Osteocyte (in vitro differentiated cells): ENCODE measurements around the gene NDUFB2. TPM values are rescaled to one million over a fixed set of nuclear protein-coding genes. Genes with fewer than 3 reads are reported as not detected.

Experiments used
- DNase-seq: peaks from one replicate; pipeline ENCODE4 v3.0.0; 2021; ENCODE audit warnings: mixed read lengths; ENCODE audit not compliant: unreplicated experiment; ENCODE audit errors: extremely low spot score
- H3K27ac Mint-ChIP-seq: one replicate; pipeline ENCODE4 v1.8.0; 2021; ENCODE audit warnings: mild to moderate bottlenecking, mixed read lengths; ENCODE audit not compliant: unreplicated experiment
- H3K27me3 Mint-ChIP-seq: one replicate; pipeline ENCODE4 v1.8.0; 2021; ENCODE audit warnings: mixed read lengths; ENCODE audit not compliant: unreplicated experiment
- H3K36me3 Mint-ChIP-seq: one replicate; pipeline ENCODE4 v1.8.0; 2021; ENCODE audit warnings: mixed read lengths; ENCODE audit not compliant: unreplicated experiment
- H3K4me1 Mint-ChIP-seq: one replicate; pipeline ENCODE4 v1.8.0; 2021; ENCODE audit warnings: mixed read lengths; ENCODE audit not compliant: unreplicated experiment
- H3K4me3 Mint-ChIP-seq: one replicate; pipeline ENCODE4 v1.8.0; 2021; ENCODE audit warnings: mild to moderate bottlenecking, moderate library complexity, mixed read lengths; ENCODE audit not compliant: unreplicated experiment
- H3K9me3 Mint-ChIP-seq: one replicate; pipeline ENCODE4 v1.8.0; 2021; ENCODE audit warnings: mixed read lengths; ENCODE audit not compliant: unreplicated experiment
- total RNA-seq: library from RNA; stranded (reverse); gene quantifications from 2 replicates; pipeline ENCODE4 v1.2.1, GENCODE V29; 2021
- TF ChIP-seq, protein P1 (sequence below): fragments of 200-600 bp; sonication (generic); IDR thresholded peaks from 2 replicates; pipeline ENCODE4 v1.5.0; 2021; ENCODE audit warnings: antibody characterized with exemption, mild to moderate bottlenecking, moderate library complexity

Gene NDUFB2
- total RNA-seq, 1 donor from 2014 or later, result 184 TPM

GRCh38 chr7:140653319-140654108 lies 43.0 kb upstream of the NDUFB2 start:
- TF ChIP-seq, protein P1, sequence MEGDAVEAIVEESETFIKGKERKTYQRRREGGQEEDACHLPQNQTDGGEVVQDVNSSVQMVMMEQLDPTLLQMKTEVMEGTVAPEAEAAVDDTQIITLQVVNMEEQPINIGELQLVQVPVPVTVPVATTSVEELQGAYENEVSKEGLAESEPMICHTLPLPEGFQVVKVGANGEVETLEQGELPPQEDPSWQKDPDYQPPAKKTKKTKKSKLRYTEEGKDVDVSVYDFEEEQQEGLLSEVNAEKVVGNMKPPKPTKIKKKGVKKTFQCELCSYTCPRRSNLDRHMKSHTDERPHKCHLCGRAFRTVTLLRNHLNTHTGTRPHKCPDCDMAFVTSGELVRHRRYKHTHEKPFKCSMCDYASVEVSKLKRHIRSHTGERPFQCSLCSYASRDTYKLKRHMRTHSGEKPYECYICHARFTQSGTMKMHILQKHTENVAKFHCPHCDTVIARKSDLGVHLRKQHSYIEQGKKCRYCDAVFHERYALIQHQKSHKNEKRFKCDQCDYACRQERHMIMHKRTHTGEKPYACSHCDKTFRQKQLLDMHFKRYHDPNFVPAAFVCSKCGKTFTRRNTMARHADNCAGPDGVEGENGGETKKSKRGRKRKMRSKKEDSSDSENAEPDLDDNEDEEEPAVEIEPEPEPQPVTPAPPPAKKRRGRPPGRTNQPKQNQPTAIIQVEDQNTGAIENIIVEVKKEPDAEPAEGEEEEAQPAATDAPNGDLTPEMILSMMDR, result peak; percentile 87
- Mint-ChIP-seq H3K27me3 (no peaks in the 10 kb centered on the region), H3K4me1 (peaks cover 47% of the 10 kb centered on the region), H3K9me3 (no peaks in the 10 kb centered on the region), H3K36me3 (no peaks in the 10 kb centered on the region), H3K27ac (no peak overlapping the region), H3K4me3 (no peak overlapping the region)
- DNase-seq, result peak; percentile 86

DNA sequence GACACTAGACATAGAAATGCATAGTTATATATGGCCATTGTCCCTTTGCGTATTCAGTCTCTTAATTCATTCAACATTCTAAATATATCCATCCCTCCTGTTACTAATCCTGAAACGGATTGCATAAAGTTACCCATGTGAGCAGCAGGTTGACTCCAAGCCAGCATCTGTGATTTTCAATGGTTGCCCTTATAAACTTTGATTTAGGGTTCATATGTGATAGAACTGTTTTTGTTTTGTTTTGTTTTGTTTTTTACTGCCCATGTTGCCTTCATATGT lies 42.5 kb upstream of the NDUFB2 start:
- TF ChIP-seq, protein P1, result no peak
- Mint-ChIP-seq H3K36me3 (no peaks in the 10 kb centered on the region), H3K9me3 (no peaks in the 10 kb centered on the region), H3K27me3 (no peaks in the 10 kb centered on the region), H3K27ac (no peak overlapping the region), H3K4me1 (peaks cover 47% of the 10 kb centered on the region), H3K4me3 (no peak overlapping the region)
- DNase-seq, result no peak

DNA sequence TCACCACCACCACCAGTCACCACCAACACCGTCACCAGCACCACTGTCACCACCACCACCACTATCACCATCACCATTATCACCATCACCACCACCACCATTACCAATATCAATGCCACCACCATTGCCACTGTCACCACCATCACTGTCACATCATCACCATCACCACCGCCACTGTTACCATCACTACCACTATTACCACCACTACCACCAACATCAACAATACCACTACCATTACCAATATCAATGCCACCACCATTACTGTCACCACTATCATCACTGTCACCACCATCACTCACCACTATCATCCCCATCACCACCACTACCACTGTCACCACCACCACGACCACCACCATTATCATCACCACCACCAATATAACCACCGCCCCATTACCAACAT lies 41.8 kb upstream of the NDUFB2 start:
- H3K4me1 Mint-ChIP-seq, result peaks cover 42% of the 10 kb centered on the region
- H3K4me3 Mint-ChIP-seq, result no peak overlapping the region
- no peaks in the 10 kb centered on the region for H3K36me3 Mint-ChIP-seq
- no peaks in the 10 kb centered on the region for H3K9me3 Mint-ChIP-seq
- H3K27me3 Mint-ChIP-seq, result no peaks in the 10 kb centered on the region
- DNase-seq, result no peak
- H3K27ac Mint-ChIP-seq, result no peak overlapping the region
- TF ChIP-seq, protein P1, result no peak

DNA sequence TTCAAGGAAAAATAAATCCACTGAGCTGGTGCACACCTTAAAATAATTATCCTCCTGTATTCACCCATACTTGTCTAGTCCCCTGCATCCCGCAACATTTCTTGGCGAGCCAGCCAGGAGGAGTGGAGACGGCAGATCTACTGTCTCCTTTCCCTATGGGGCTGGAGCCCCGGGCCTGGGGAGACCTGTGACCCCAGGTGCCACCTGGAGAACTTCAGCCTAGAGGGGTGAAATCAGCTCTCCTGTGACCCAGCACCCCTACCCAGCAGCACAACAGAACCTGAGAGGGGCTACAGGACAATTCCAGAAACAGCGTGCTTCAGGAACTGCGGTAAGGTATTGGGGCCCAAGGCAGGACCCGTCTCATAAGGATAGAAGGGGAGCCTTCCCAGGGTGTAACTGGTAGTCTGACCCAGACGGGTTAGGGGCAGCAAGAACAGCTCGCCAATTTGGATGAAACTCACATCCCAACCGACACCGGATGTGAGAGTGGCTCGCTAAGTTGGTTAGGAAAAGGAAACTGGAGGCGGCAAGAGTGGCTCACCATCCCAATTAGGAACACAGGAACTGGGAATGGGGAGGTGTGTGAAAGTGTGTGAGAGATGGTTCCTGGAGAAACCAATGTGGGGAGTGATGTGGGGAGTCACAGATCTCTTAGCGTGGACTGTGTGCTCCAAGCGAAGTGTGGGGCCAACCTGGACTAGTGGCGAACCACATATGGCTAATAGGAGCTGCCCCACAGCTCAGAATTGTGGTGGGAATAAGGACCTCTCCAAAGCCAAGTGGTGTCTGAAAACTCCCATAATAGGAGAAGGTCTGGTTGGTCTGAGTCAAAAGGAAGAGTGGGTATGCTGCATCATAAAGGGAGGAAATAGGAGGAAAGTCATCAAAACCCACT lies 40.7 kb upstream of the NDUFB2 start:
- peak overlapping the region; percentile 73 for H3K4me3 Mint-ChIP-seq
- H3K9me3 Mint-ChIP-seq, result no peaks in the 10 kb centered on the region
- H3K36me3 Mint-ChIP-seq, result no peaks in the 10 kb centered on the region

More for the DNA sequence above, 40.7 kb upstream of the NDUFB2 start:
- Mint-ChIP-seq H3K4me1 (peaks cover 33% of the 10 kb centered on the region), H3K27me3 (no peaks in the 10 kb centered on the region), H3K27ac (peak overlapping the region; percentile 98)
- no peak for DNase-seq
- TF ChIP-seq, protein P1, result no peak
